HG03097 (cell line): ENCODE data around the gene CLDN22.
"Not testable (repeated sequence)": the region's sequence is repeated elsewhere in the genome, so short reads cannot be mapped to it uniquely, and the experiment has no call there.

ENCODE experiments used
- ATAC-seq: cut with Tn5 transposase; IDR thresholded peaks from one replicate; pipeline ENCODE4 v1.9.1; 2021; ENCODE audit not compliant: unreplicated experiment, low FRiP score

CLDN22 gene

GRCh38 chr4:183347566-183347965 lies 27.5 kb upstream of the CLDN22 start:
- no peak for ATAC-seq

DNA sequence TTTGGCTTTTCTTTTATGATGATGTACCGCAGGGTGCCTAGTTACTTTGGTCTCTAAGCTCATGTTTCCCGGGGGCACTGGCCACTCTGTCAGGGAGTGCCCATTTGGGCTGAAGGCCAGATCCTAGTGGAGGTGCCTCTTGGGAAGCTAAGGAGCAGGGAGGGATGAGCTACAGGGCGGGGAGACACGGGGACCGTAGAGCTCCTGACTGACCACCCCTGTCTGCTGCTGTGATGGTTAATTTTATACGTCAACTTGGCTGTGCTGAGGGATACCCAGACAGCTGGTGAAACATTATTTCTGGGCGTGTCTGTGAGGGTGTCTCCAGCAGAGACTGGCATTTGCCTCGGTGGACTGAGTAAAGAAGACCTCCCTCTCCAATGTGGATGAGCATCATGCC lies 27.1 kb upstream of the CLDN22 start:
- no peak for ATAC-seq

- ATAC-seq = no peak
These were observed 25.2 kb upstream of the CLDN22 start for GRCh38 chr4:183345261-183345660.

- ATAC-seq = no peak
These were observed 24.6 kb upstream of the CLDN22 start for GRCh38 chr4:183344523-183345255.

- ATAC-seq = no peak
These were observed 23.7 kb upstream of the CLDN22 start for GRCh38 chr4:183343730-183344129.

GRCh38 chr4:183342541-183343533 lies 22.8 kb upstream of the CLDN22 start:
- peak; percentile 58 for ATAC-seq

DNA sequence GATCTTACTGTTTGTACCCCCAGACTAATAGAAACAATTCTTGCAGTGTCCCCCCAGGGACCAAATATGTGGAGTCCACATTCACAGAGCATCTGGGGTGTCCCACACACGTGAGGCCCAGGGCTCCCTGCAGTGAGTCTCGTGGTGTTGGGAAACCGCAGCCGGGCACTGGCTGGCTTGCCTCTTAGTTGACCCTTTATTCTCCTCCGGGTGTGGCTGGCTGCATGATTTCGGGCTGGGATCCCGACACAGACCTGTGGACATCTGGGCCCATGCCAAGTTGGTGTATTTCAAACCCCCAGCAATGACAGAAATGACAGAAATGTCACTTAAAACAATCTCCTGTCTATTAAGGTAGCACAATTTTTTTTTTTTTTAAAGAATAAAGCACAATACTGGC lies 17.8 kb upstream of the CLDN22 start:
- ATAC-seq = no peak

DNA sequence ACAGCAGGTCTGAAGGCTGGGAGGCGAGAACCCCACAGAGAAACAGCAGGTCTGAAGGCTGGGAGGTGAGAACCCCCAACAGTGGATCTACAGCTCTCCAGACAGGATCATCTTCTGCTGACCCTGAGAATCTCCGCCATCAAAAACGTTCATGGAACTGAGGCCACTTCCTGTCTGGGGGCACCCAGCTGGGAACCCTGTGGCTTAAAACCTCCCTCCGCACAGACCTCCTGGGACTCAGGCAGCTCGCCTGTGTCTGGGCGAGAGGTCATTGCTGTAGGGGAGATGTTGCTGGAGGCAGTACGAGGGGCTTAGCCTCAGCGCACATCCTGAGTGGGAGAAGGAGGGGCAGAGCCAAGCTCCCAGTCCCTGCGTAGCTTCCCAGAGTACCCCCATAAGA lies 17.3 kb upstream of the CLDN22 start:
- no peak for ATAC-seq

GRCh38 chr4:183335369-183335940 lies 15.4 kb upstream of the CLDN22 start:
- no peak for ATAC-seq

DNA sequence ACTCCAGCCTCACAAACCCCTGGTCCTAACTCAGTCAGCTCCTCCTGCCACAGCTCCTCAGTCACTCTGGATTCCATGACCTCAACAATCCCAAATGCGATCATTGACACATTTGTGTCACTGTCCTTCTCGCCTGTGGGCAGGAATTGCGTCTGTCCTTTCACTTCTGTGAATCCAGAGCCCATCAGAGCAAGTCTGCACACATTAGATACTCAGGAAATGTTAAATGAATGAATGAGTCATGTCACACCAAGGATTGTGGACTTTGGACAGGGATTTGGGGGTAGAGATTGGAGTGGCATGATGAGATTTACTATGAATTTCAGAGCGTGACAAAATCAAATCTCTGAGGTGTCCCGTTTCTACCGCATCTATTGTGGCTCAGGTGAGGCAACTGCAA lies 13.9 kb upstream of the CLDN22 start:
- ATAC-seq = no peak

- ATAC-seq = no peak
These were observed 13.1 kb upstream of the CLDN22 start for GRCh38 chr4:183333202-183333601.

DNA sequence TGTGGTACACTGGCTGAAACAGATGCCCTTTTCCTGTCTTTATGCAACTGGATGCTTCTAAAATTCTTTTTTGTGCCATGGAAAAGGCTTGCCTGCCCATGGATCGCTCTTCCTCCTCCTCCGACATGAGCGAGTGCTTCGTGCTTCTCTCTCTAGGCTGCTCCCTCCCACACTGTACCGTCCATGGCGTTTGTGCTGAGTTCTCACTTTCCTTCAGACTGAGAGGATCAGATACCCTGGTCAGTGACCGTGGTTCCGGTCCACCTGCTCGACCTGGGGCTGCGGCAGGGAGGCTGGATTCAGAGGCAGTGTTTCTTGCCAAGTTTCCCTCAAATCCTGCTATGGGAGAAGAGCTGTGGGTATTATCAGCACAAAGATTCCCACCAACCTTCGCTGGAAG lies 12.4 kb upstream of the CLDN22 start:
- no peak for ATAC-seq

DNA sequence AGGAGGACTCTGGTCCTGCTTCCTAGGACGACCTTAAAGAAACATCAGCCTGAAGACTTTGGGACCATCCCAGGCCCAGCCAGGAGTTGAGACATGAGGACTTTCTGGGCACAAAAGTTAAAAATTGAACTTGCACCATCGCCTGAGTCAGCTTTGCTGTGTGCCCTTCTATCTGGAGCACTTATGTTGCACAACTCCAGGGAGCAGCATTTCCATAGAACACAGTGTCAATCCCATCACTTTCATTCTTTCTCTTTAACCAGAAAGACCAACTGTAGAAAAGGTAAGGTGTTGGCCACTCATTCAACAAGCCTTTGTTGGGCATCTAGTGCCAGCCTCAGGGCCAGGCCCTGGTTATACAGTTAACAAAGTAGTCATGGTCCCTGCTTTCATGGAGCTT lies 10.8 kb upstream of the CLDN22 start:
- no peak for ATAC-seq

DNA sequence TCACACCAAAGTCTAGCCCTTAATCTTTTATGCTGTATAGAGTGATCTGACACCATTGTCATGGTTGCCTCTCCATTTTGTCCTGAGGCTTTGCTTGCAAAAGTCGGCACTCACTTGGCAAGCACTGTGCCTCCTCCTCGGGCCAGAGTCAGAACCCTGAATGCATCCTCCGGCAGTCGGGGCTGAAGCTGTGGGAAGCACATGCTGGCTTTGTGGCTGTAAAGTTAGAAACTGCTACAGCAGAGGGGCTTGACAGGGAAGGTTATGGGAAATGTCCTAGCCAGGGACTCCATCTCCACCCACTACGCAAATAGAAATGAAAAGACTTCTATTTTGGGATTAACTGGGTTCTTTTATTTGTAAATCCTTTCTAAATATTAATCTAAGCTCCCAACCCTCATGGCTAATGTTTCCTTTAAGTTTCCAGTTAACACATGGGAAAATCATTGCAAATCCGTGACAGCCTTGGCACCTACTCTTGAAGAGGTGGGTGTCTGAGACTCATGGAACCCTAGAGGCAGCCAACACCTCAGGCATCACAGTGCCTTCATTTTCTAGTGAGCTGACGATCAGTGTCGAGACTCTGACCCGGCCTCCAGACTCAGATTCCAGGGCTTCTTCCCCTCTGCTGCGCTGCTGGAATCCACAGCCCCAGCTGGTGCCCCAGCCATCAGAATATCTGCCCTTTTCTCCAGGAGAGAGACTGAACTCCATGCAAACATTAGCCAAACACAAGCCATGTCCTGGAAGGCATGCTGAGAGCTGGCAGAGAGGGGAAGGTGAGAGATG lies 10.1 kb upstream of the CLDN22 start:
- no peak for ATAC-seq

DNA sequence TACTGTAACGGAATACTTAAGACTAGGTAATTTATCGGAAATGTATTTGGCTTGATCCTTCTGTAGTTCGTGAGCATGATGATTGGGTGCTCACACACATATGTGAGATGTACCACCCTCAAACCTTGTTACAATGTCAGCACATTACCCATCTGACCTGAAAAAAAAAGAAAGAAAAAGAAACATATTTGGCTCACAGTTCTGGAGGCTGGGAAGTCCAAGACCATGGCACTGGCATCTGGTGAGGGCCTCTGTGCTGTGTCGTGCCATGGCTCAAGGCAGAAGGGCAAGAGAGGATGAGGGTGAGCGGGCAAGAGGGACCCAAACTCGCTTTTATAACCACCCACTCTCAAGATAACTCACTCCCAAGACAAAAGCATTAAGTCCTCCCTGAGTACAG lies 9.2 kb upstream of the CLDN22 start:
- no peak for ATAC-seq

DNA sequence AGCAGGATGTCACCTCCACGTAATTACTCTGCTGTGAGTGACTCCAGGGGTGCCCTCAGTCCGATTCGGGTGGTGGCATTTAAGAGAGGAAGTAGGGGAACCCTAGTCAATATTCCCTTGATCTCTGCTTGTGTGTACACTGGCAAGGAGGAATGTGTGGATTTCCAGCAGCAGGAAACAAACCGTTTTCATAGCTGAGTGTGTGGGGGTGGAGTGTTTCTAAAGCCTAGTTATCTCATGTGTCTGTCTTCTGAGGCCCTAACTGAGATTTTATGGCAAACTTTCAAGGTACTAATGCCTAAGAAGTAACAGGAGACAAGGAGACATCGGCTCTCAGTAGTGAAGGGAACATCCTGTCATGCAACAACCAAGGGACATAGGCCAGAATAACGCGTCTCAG lies 8.8 kb upstream of the CLDN22 start:
- ATAC-seq = no peak

GRCh38 chr4:183327827-183328226 lies 7.8 kb upstream of the CLDN22 start:
- no peak for ATAC-seq

DNA sequence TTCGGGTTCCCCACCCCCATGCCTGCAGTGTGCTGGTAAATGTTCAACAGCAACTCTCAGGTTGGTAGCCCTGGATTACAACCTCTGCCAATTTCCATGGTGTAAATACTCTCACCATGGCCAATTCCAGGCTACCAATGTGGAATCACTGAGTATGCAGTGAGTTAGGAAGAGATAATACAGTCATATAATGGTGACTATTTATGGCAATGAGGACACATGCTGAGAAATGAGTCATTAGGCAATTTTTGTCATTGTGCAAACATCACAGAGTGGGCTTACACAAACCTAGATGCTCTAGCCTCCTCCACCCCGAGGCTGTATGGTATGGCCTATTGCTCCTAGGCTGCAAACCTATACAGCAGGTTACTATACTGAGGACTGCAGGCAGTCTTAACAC lies 6.8 kb upstream of the CLDN22 start:
- ATAC-seq = no peak

GRCh38 chr4:183326387-183326786 lies 6.3 kb upstream of the CLDN22 start:
- not testable (repeated sequence) for ATAC-seq

GRCh38 chr4:183324619-183325018 lies 4.5 kb upstream of the CLDN22 start:
- ATAC-seq = no peak

- not testable (repeated sequence) for ATAC-seq
These were observed 4.0 kb upstream of the CLDN22 start for GRCh38 chr4:183324056-183324455.
